Lower leg skin (tissue), 3 donors: ENCODE results near the gene PPP1R9B.

ENCODE experiments used
- POLR2A ChIP-seq, 2 donors: fragments of 450-650 bp; IDR thresholded peaks; one replicate each; pipeline ENCODE4 v1.6.1; 2016 to 2017; ENCODE audit warnings: antibody characterized with exemption in 2 of 2, mild to moderate bottlenecking in 1 of 2, moderate library complexity in 1 of 2
- TF ChIP-seq, protein P1 (sequence below), 3 donors: fragments of 450-650 bp; IDR thresholded peaks; one replicate each; pipeline ENCODE4 v1.5.1; 2016; ENCODE audit warnings: antibody characterized with exemption in 3 of 3, mild to moderate bottlenecking in 3 of 3, moderate library complexity in 2 of 3

DNA sequence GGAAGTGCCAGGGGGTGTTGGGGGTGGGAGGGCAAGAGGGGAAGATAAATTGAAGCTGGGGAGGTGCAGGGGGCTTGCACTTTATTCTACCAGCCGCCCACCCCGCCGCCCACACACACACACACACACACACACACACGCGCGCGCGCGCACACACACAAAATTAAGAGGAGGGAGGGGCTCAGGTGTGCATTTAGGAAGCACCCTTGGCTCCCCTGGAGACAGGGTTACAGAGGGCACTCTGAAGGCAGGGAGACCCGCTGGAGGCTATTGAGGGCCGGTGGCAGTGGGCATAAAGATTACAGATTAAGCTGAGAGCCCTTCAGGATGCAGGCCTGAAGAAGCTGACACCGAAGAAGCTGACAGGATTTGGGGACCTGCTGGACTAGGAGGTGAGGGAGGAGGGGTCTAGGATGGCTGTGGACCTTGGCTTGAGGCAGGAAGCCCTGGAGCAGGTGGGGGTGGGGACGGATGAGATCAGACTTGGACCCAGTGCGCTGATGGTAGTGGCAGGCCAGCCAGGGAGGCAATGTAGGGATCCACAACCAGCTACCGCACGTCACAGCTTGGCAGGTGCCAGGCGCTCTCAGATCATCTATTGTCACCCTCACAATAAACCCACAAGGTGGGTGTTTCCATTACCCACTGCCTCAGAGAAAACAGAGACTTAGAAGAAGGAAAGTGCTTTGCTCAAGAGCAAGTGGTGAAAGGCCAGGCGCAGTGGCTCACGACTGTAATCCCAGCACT lies 19.7 kb downstream of the PPP1R9B start:
- TF ChIP-seq, protein P1, sequence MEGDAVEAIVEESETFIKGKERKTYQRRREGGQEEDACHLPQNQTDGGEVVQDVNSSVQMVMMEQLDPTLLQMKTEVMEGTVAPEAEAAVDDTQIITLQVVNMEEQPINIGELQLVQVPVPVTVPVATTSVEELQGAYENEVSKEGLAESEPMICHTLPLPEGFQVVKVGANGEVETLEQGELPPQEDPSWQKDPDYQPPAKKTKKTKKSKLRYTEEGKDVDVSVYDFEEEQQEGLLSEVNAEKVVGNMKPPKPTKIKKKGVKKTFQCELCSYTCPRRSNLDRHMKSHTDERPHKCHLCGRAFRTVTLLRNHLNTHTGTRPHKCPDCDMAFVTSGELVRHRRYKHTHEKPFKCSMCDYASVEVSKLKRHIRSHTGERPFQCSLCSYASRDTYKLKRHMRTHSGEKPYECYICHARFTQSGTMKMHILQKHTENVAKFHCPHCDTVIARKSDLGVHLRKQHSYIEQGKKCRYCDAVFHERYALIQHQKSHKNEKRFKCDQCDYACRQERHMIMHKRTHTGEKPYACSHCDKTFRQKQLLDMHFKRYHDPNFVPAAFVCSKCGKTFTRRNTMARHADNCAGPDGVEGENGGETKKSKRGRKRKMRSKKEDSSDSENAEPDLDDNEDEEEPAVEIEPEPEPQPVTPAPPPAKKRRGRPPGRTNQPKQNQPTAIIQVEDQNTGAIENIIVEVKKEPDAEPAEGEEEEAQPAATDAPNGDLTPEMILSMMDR (IDR thresholded peaks at IDR 0.05): no peak
- no peak for TF ChIP-seq POLR2A (IDR thresholded peaks at IDR 0.05)
